ENCODE results near the gene SFXN3. TPM values are rescaled to one million over a fixed set of nuclear protein-coding genes. Genes with fewer than 3 reads are reported as not detected.

Gene SFXN3
- total and polyA plus RNA-seq, 2 experiments from 2014 or later = 58.8 to 79.8 TPM

GRCh38 chr10:101071885-101072433, 40.9 kb downstream of the SFXN3 start:
- H3K9ac ChIP-seq = no peak overlapping the region
- no peaks in the 10 kb centered on the region for H3K79me2 ChIP-seq (ENCODE audit: insufficient read depth)
- no peak for DNase-seq
- peaks cover 36% of the 10 kb centered on the region for H3K27me3 ChIP-seq (replicated peaks; ENCODE audit: insufficient read depth)
- in situ Hi-C loops (cut with MboI) = no loop called here
- no peak overlapping the region for H2AFZ ChIP-seq
- no peaks in the 10 kb centered on the region for H3K9me2 ChIP-seq (ENCODE audit: insufficient read depth)
- H3F3A ChIP-seq (ENCODE audit: insufficient read depth) = peaks cover 4% of the 10 kb centered on the region; the same call in 1 of the 2 replicates
- H3K4me3 ChIP-seq = no peak overlapping the region
- no peaks in the 10 kb centered on the region for H4K20me1 ChIP-seq (ENCODE audit: insufficient read depth)
- H3K9me3 ChIP-seq (ENCODE audit: low read depth) = no peaks in the 10 kb centered on the region
- 54 to 59% methylated on average over 7 of the region's 7 CpGs for WGBS, 2 experiments (ENCODE audit: low coverage in 1 of 2, low lambda C conversion rate in 2 of 2, missing lambda C conversion rate in 2 of 2)
- H3K4me2 ChIP-seq (ENCODE audit: unreplicated experiment) = no peak overlapping the region
- H3K27ac ChIP-seq = no peak overlapping the region
- no peaks in the 10 kb centered on the region; the same call in 1 of the 2 replicates for H3K4me1 ChIP-seq (ENCODE audit: insufficient read depth)
- no peak for TF ChIP-seq EZH2 (IDR thresholded peaks at IDR 0.05; ENCODE audit: insufficient read depth, poor library complexity, severe bottlenecking)
- H3K36me3 ChIP-seq (ENCODE audit: low read depth) = no peaks in the 10 kb centered on the region

GRCh38 chr10:101072923-101073322, 41.9 kb downstream of the SFXN3 start:
- 46 to 53% methylated on average over 9 of the region's 9 CpGs for WGBS, 2 experiments (ENCODE audit: low coverage in 1 of 2, low lambda C conversion rate in 2 of 2, missing lambda C conversion rate in 2 of 2)
- in situ Hi-C loops (cut with MboI) = no loop called here
- DNase-seq = no peak

GRCh38 chr10:101073631-101074030, 42.6 kb downstream of the SFXN3 start:
- Histone ChIP-seq H2AFZ (no peak overlapping the region), H3K9me2 (ENCODE audit: insufficient read depth) (no peaks in the 10 kb centered on the region), H3K79me2 (ENCODE audit: insufficient read depth) (no peaks in the 10 kb centered on the region), H3K4me3 (no peak overlapping the region), H3K4me1 (ENCODE audit: insufficient read depth) (no peaks in the 10 kb centered on the region; the same call in 1 of the 2 replicates), H3K9me3 (ENCODE audit: low read depth) (no peaks in the 10 kb centered on the region), H3K27ac (no peak overlapping the region), H3F3A (ENCODE audit: insufficient read depth) (peaks cover 4% of the 10 kb centered on the region; the same call in 1 of the 2 replicates), H3K27me3 (replicated peaks; ENCODE audit: insufficient read depth) (peaks cover 38% of the 10 kb centered on the region), H3K4me2 (ENCODE audit: unreplicated experiment) (no peak overlapping the region), H3K9ac (no peak overlapping the region), H4K20me1 (ENCODE audit: insufficient read depth) (no peaks in the 10 kb centered on the region), H3K36me3 (ENCODE audit: low read depth) (no peaks in the 10 kb centered on the region)
- DNase-seq = no peak
- 2 to 5% methylated on average over 11 to 13 of the region's 13 CpGs for WGBS, 2 experiments (ENCODE audit: low coverage in 1 of 2, low lambda C conversion rate in 2 of 2, missing lambda C conversion rate in 2 of 2)
- TF ChIP-seq EZH2phosphoT487 (IDR thresholded peaks at IDR 0.05; ENCODE audit: insufficient read depth, low read depth) (no peak), EZH2 (IDR thresholded peaks at IDR 0.05; ENCODE audit: insufficient read depth, poor library complexity, severe bottlenecking) (no peak)
- in situ Hi-C loops (cut with MboI) = no loop called here

More at GRCh38 chr10:101072923-101073322, 41.9 kb downstream of the SFXN3 start:
- Histone ChIP-seq H4K20me1 (ENCODE audit: insufficient read depth) (no peaks in the 10 kb centered on the region), H2AFZ (no peak overlapping the region), H3K27ac (no peak overlapping the region), H3K4me1 (ENCODE audit: insufficient read depth) (no peaks in the 10 kb centered on the region; the same call in 1 of the 2 replicates), H3K27me3 (replicated peaks; ENCODE audit: insufficient read depth) (peaks cover 38% of the 10 kb centered on the region), H3K4me3 (no peak overlapping the region), H3K9me3 (ENCODE audit: low read depth) (no peaks in the 10 kb centered on the region), H3K9me2 (ENCODE audit: insufficient read depth) (no peaks in the 10 kb centered on the region), H3K4me2 (ENCODE audit: unreplicated experiment) (no peak overlapping the region), H3K9ac (no peak overlapping the region), H3K36me3 (ENCODE audit: low read depth) (no peaks in the 10 kb centered on the region), H3K79me2 (ENCODE audit: insufficient read depth) (no peaks in the 10 kb centered on the region), H3F3A (ENCODE audit: insufficient read depth) (peaks cover 4% of the 10 kb centered on the region; the same call in 1 of the 2 replicates)
- no peak for TF ChIP-seq EZH2 (IDR thresholded peaks at IDR 0.05; ENCODE audit: insufficient read depth, poor library complexity, severe bottlenecking)
- TF ChIP-seq EZH2phosphoT487 (IDR thresholded peaks at IDR 0.05; ENCODE audit: insufficient read depth, low read depth) = no peak

- H3K27ac ChIP-seq = no peak overlapping the region
- DNase-seq = no peak
- H3K4me1 ChIP-seq (ENCODE audit: insufficient read depth) = no peaks in the 10 kb centered on the region; the same call in 1 of the 2 replicates
- peaks cover 4% of the 10 kb centered on the region; the same call in 1 of the 2 replicates for H3F3A ChIP-seq (ENCODE audit: insufficient read depth)
- no peaks in the 10 kb centered on the region for H3K9me3 ChIP-seq (ENCODE audit: low read depth)
- no peaks in the 10 kb centered on the region for H3K9me2 ChIP-seq (ENCODE audit: insufficient read depth)
- H2AFZ ChIP-seq = no peak overlapping the region
- H3K27me3 ChIP-seq (replicated peaks; ENCODE audit: insufficient read depth) = peaks cover 38% of the 10 kb centered on the region
- H3K4me3 ChIP-seq = no peak overlapping the region
- no peak overlapping the region for H3K9ac ChIP-seq
- H3K4me2 ChIP-seq (ENCODE audit: unreplicated experiment) = no peak overlapping the region
- H3K79me2 ChIP-seq (ENCODE audit: insufficient read depth) = no peaks in the 10 kb centered on the region
- no peaks in the 10 kb centered on the region for H4K20me1 ChIP-seq (ENCODE audit: insufficient read depth)
- TF ChIP-seq EZH2 (IDR thresholded peaks at IDR 0.05; ENCODE audit: insufficient read depth, poor library complexity, severe bottlenecking) = no peak
- no peak for TF ChIP-seq EZH2phosphoT487 (IDR thresholded peaks at IDR 0.05; ENCODE audit: insufficient read depth, low read depth)
- no peaks in the 10 kb centered on the region for H3K36me3 ChIP-seq (ENCODE audit: low read depth)
- in situ Hi-C loops (cut with MboI) = no loop called here
- 4 to 7% methylated on average over 4 of the region's 4 CpGs for WGBS, 2 experiments (ENCODE audit: low coverage in 1 of 2, low lambda C conversion rate in 2 of 2, missing lambda C conversion rate in 2 of 2)
These were observed 44.7 kb downstream of the SFXN3 start for GRCh38 chr10:101075775-101076174.

All from GM23248 (cell line).